T-helper 1 cell treated with Interleukin-12 subunit alpha and Interleukin-12 subunit beta and Interleukin-4 antibody, amounts not matched to agents 30 ng/mL and 1 ng/mL, for 36 hours (primary cell): ENCODE results near the gene PHTF2. TPM values are rescaled to one million over a fixed set of nuclear protein-coding genes. Genes with fewer than 3 reads are reported as not detected.
"Not testable (repeated sequence)": the region's sequence is repeated elsewhere in the genome, so short reads cannot be mapped to it uniquely, and the experiment has no call there.

ENCODE experiments used
- intact Hi-C: fragments of 100-400 bp; cut with micrococcal nuclease; formaldehyde crosslinking; loops from one replicate; pipeline ENCODE4 v1.15.1; 2024
- total RNA-seq: library from RNA; stranded (reverse); gene quantifications from 2 replicates; pipeline ENCODE4 v1.2.3, GENCODE V29; 2022

Gene PHTF2
- total RNA-seq, 1 donor from 2014 or later: 36.1 TPM

DNA sequence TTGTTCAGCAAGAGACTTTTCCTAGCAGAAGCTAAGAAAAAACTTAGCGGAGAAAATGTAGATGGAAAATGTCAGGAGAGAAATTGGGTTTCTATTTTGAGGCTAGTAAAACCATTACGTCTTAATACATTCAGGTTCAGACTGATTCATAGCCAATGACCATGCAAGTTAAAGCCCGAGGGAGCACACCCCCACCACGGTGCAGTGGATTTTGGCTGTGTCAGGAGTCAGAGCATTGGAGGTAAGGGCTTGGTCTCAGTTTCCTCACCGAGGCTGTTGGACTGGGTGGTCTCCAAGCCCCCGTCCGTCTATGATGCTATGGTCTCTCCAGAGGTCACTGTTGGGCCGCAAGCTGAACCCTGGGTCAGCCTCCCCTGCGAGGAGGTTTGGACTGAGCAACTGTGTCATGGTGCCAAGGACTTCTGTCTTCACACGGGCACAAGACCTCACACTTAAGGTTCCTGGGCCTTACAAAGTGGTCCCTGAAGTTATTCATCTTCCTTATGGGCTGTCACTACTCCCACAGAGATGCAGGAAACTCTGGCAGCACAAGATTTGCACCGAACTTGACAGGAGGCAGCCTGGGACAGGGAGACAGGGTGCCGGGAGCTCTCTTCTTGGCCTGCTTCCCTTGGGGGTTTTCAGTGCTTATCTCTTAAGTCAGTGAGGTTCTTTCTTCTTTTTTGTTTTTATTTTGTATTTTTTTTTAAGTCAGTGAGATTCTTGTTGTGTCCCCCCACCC lies 186.8 kb downstream of the PHTF2 start:
- intact Hi-C loops: no loop called here

DNA sequence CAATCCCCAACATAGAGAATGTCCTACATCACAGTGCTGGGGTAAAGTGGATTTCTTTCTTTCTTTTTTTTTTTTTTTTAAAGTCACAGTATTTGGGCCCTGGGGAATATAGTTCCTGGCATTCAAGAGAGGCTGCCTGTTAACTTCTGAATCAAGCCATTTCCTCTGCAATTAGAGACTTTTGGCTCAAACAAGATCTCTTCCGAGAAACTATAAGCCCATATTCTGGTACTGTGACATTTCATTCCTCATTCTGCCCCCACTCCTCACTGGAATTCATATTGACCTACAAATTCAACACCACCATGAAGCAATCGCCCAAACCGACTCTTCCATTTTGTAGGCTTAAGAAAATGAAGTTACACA lies 187.4 kb downstream of the PHTF2 start:
- intact Hi-C loops: no loop called here

DNA sequence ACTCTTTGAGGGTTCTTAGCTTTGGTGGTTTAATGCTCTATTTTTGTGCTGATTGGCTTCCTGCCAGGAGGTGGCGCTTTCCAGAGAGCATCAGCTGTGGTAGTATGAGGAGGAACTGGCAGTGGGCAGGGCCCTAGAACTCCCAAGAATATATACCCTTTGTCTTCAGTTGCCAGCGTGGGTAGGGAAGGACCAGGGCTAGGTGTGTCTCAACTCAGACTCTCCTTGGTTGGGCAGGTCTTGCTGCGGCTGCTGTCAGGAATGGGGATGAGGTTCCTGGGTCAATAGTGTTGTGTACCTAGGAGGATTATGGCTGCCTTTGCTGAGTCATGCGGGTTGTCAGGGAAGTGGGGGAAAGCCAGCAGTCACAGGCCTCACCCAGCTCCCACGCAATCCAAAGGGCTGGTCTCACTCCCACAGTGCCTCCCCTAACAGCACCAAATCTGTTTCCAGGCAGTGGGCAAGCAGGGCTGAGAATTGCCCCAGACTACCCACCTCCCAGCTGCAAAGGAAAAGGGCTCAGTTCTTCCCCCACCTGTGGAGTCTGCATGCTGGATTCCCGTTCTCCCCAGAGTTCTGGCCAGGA lies 191.5 kb downstream of the PHTF2 start:
- intact Hi-C loops: no loop called here

DNA sequence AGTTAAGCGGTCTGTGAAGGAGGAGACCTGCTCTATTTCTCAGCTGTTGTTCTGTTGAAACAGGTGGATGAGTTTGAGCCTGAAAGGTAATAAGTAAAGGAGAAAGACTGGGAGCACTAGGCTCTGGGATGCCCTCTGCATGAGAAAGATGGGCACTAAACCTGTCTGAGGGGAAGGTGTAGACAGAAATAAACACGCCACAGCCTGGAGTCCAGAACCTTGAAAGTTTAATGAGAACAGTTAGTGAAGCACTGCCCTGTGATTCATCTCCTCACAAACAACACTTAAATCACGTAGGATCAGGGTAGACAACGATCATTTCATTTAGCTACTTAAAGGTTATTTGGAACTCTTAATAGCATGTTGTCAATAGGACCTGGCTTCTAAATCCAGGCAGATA lies 193.1 kb downstream of the PHTF2 start:
- intact Hi-C loops: no loop called here

DNA sequence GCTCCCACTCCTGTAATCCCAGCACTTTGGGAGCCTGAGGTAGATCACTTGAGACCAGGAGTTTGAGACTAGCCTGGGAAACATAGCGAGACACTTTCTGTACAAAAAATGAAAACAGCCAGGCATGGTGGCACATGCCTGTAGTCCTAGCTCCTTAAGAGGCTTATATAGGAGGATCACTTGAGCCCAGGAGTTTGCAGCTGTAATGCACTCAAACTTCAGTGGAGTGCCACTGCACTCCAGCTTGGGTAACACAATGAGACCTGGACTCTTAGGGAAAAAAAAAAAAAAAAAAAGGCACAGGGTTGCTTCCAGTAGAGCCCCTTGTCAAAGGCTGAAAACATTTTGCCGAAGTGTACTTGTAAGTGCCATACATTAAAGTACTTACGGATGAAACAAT lies 195.3 kb downstream of the PHTF2 start:
- intact Hi-C loops: no loop called here

DNA sequence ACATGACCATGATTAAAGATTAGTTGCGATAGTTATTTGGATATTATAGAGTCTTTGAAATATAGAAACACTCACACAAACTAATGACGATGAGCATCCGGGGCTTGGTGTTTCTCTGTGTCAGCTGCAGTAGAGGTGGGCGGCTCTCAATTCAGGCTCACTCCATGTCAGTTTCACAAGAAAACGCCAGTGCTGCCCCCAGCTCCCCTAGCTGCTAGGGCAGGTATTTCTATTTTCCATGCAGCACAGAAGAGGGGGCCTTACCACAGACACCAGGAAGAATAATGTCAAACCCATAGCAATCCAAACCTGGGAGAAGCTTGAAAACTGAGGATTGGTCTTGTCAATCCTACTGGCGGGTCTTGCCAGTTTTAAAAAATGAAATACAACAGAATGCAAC lies 197.1 kb downstream of the PHTF2 start:
- intact Hi-C loops: no loop called here

DNA sequence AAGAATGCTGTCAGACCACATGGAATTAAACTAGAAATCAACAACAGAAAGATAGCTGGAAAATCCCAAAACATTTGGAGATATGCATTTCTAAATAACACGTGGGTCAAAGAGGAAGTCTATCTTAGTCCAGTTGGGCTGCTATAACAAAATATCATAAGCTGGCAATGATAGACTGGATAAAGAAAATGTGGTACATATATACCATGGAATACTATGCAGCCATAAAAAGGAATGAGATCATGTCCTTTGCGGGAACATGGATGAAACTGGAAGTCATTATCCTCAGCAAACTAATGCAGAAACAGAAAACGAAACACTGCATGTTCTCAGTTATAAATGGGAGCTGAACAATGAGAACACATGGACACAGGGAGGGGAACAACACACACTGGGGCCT lies 200.6 kb downstream of the PHTF2 start:
- intact Hi-C loops: not testable (repeated sequence)

DNA sequence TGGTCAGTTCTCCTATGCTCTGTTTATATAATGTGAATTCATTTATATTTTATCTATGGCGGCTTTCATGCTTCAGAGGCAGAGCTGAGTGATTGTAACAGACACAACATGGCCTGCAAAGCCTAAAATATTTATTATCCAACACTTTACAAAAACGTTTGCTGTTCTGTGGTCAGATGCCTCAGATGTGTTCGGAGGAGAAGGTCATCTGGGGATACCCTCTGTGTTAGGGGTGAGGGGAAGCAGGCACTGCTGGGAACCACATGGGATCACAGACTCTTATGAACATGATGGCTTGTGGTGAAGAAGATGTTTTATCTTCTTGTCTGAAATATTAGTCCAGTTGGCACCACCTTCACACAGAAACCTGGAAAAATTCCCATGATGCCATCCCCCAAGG lies 203.4 kb downstream of the PHTF2 start:
- intact Hi-C loops: no loop called here

DNA sequence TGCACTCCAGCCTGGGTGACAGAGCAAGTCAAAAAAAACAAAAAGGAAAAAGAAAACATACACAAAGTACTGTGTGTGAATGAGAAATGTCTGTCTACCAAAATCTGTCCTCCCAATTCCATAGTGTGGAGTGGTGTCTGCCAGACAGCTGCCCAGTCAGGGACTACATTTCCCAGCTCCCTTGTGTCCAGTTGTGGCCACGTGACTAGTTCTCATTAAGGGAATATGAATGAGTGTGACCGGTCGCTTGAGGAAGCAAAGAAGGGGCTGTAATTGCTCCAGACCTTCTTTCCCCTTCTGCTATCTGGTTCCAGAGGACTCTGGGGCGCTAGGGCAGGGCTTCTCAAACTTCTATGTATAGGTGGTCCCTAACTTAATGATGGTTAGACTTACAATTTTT lies 204.1 kb downstream of the PHTF2 start:
- intact Hi-C loops: no loop called here

DNA sequence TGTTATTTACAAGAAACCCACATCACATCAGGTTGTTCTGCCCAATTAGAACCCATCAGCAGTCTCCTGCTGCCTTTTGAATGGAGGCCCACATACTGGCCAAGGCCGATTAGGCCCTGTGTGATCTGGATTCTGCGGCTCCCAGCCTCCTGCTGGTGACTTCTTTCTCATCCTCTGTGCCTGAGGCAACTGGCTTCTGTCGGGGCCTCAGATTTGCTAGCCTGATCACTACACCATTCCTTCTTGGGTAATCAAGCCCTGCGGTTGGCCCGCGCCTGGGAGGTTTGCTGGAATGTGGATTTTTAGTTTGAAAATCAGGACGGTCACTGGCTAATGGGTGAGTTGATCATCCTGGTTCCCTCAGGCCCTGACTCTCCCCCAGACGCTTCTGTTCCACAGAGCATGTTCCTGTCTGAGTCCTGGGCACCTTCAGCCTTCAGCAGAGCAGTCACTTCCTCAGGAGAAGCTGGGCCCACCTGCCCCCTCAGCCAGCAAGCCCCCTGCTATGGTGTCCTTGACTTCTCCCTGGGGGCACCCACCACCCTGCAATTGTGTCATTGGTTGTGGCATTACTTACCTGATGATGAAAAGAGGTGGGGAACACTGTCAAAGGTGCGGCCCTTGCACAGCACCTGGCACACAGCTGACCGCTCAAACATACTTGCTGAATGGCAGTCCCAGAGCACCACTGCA lies 207.6 kb downstream of the PHTF2 start:
- intact Hi-C loops: no loop called here

Other genes with a start within 250 kb of the PHTF2 start
- 31.5 and 32.0 TPM in 2 replicates for gene RSBN1L, start 102.3 kb upstream of the PHTF2 start, total RNA-seq
- 13.1 and 15.3 TPM in 2 replicates for gene TMEM60, start 339 bp upstream of the PHTF2 start, total RNA-seq